Hepatocyte (in vitro differentiated cells): ENCODE results near the gene ITPR3. TPM values are rescaled to one million over a fixed set of nuclear protein-coding genes. Genes with fewer than 3 reads are reported as not detected.

Source experiments
- DNase-seq: peaks from one replicate; pipeline ENCODE4 v3.0.0-alpha.2; 2016; ENCODE audit warnings: low spot score
- H2AFZ ChIP-seq: fragments of 200-600 bp; sonication (generic); 2 replicates; pipeline ENCODE4 v1.6.0; 2016; ENCODE audit warnings: antibody characterized with exemption, mild to moderate bottlenecking
- H3K27ac ChIP-seq: fragments of 200-600 bp; sonication (generic); 2 replicates; pipeline ENCODE4 v1.5.1; 2016; ENCODE audit warnings: mild to moderate bottlenecking
- H3K27me3 ChIP-seq: fragments of 200-600 bp; sonication (generic); 2 replicates; pipeline ENCODE4 v1.6.1; 2016
- H3K36me3 ChIP-seq: fragments of 200-600 bp; sonication (generic); replicated peaks from 2 replicates; pipeline ENCODE4 v1.5.1; 2016; ENCODE audit warnings: low read depth; ENCODE audit not compliant: insufficient read depth
- H3K4me1 ChIP-seq: fragments of 200-600 bp; sonication (generic); 2 replicates; pipeline ENCODE4 v1.5.1; 2016; ENCODE audit warnings: mild to moderate bottlenecking, moderate library complexity; ENCODE audit not compliant: insufficient read depth
- H3K4me2 ChIP-seq: fragments of 200-600 bp; sonication (generic); 2 replicates; pipeline ENCODE4 v1.6.0; 2016
- H3K4me3 ChIP-seq: fragments of 200-600 bp; sonication (generic); 2 replicates; pipeline ENCODE4 v1.5.1; 2016; ENCODE audit warnings: mild to moderate bottlenecking
- H3K79me2 ChIP-seq: fragments of 200-600 bp; sonication (generic); 2 replicates; pipeline ENCODE4 v1.6.0; 2017; ENCODE audit warnings: mild to moderate bottlenecking
- H3K9me2 ChIP-seq: fragments of 200-600 bp; sonication (generic); replicated peaks from 2 replicates; pipeline ENCODE4 v1.6.0; 2017; ENCODE audit warnings: mild to moderate bottlenecking; ENCODE audit not compliant: insufficient read depth
- H3K9me3 ChIP-seq: fragments of 200-600 bp; sonication (generic); 2 replicates; pipeline ENCODE4 v1.5.1; 2016; ENCODE audit warnings: low read depth, mild to moderate bottlenecking
- H4K20me1 ChIP-seq: fragments of 200-600 bp; sonication (generic); 2 replicates; pipeline ENCODE4 v1.6.0; 2016; ENCODE audit warnings: mild to moderate bottlenecking; ENCODE audit not compliant: insufficient read depth, poor library complexity, severe bottlenecking
- EZH2 ChIP-seq: fragments of 200-600 bp; sonication (generic); IDR thresholded peaks from 2 replicates; pipeline ENCODE4 v1.6.1; 2016; ENCODE audit warnings: antibody characterized with exemption, mild to moderate bottlenecking, borderline replicate concordance
- EZH2phosphoT487 ChIP-seq: fragments of 200-600 bp; sonication (generic); IDR thresholded peaks from one replicate; pipeline ENCODE4 v1.6.1; 2018; ENCODE audit warnings: antibody characterized with exemption, mild to moderate bottlenecking, low read depth, moderate library complexity; ENCODE audit not compliant: unreplicated experiment, severe bottlenecking
- WGBS: methylation state at CpG from one replicate; pipeline ENCODE4 v1.1.6; 2016; ENCODE audit warnings: low lambda C conversion rate; ENCODE audit errors: missing lambda C conversion rate; 5-methylcytosine and 5-hydroxymethylcytosine counted together
- polyA plus RNA-seq: library from polyadenylated mRNA; unstranded; fragments of >200 nt; fragmentation: Nextera tagmentation; extraction: Ambion mirVana; gene quantifications from 2 replicates; pipeline ENCODE4 v1.2.1, GENCODE V29; 2016
- total RNA-seq: library from RNA; depleted of rRNA; stranded (reverse); fragments of >200 nt; gene quantifications from 2 replicates; pipeline ENCODE4 v1.2.3, GENCODE V29; 2014
- TF ChIP-seq, protein P1 (sequence below): fragments of 200-600 bp; sonication (generic); IDR thresholded peaks from 2 replicates; pipeline ENCODE4 v1.5.1; 2016; ENCODE audit warnings: antibody characterized with exemption, mild to moderate bottlenecking; ENCODE audit not compliant: poor library complexity

The ITPR3 gene
- total and polyA plus RNA-seq, 2 experiments from 2014 or later = 16.5 to 39.6 TPM

DNA sequence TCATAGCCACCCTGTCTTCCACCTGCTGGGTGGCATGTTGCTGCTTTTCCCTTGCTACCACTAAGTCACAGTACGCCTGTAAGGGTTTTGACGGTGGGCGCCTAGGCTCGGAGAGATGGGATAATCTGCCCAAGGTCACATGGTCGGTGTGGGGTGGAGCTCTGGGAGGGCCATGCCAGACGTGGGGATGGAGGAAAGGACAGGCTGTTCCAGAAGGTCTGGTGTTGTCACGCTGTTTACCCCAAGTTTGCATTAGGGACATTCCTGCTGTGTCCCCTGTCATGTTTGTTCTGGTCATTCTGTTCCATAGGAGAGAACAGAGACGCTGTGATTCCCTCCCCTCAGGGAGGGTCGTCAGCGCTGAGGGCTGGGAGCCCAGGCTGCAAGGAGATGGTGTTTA, 109.5 kb downstream of the ITPR3 start:
- TF ChIP-seq, protein P1, sequence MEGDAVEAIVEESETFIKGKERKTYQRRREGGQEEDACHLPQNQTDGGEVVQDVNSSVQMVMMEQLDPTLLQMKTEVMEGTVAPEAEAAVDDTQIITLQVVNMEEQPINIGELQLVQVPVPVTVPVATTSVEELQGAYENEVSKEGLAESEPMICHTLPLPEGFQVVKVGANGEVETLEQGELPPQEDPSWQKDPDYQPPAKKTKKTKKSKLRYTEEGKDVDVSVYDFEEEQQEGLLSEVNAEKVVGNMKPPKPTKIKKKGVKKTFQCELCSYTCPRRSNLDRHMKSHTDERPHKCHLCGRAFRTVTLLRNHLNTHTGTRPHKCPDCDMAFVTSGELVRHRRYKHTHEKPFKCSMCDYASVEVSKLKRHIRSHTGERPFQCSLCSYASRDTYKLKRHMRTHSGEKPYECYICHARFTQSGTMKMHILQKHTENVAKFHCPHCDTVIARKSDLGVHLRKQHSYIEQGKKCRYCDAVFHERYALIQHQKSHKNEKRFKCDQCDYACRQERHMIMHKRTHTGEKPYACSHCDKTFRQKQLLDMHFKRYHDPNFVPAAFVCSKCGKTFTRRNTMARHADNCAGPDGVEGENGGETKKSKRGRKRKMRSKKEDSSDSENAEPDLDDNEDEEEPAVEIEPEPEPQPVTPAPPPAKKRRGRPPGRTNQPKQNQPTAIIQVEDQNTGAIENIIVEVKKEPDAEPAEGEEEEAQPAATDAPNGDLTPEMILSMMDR = no peak
- TF ChIP-seq EZH2phosphoT487 (no peak), EZH2 (no peak)
- H2AFZ ChIP-seq = no peak overlapping the region
- no peaks in the 10 kb centered on the region for H3K9me2 ChIP-seq
- no peaks in the 10 kb centered on the region for H3K79me2 ChIP-seq
- H3K4me3 ChIP-seq = no peak overlapping the region
- no peaks in the 10 kb centered on the region for H4K20me1 ChIP-seq
- no peak overlapping the region for H3K4me2 ChIP-seq
- H3K9me3 ChIP-seq = no peaks in the 10 kb centered on the region
- WGBS = 69% methylated on average over 10 of the region's 10 CpGs
- no peak overlapping the region for H3K27ac ChIP-seq
- H3K4me1 ChIP-seq = no peaks in the 10 kb centered on the region
- H3K27me3 ChIP-seq = no peaks in the 10 kb centered on the region
- no peaks in the 10 kb centered on the region for H3K36me3 ChIP-seq
- DNase-seq = no peak

GRCh38 chr6:33731035-33731434, 109.9 kb downstream of the ITPR3 start:
- Histone ChIP-seq H2AFZ (no peak overlapping the region), H4K20me1 (no peaks in the 10 kb centered on the region), H3K4me2 (no peak overlapping the region), H3K27me3 (no peaks in the 10 kb centered on the region), H3K4me3 (no peak overlapping the region), H3K4me1 (no peaks in the 10 kb centered on the region), H3K27ac (no peak overlapping the region), H3K9me3 (no peaks in the 10 kb centered on the region), H3K79me2 (no peaks in the 10 kb centered on the region), H3K9me2 (no peaks in the 10 kb centered on the region), H3K36me3 (no peaks in the 10 kb centered on the region)
- no peak for DNase-seq
- TF ChIP-seq, protein P1 = no peak
- no peak for TF ChIP-seq EZH2phosphoT487
- no peak for TF ChIP-seq EZH2
- 78% methylated on average over 7 of the region's 7 CpGs for WGBS

DNA sequence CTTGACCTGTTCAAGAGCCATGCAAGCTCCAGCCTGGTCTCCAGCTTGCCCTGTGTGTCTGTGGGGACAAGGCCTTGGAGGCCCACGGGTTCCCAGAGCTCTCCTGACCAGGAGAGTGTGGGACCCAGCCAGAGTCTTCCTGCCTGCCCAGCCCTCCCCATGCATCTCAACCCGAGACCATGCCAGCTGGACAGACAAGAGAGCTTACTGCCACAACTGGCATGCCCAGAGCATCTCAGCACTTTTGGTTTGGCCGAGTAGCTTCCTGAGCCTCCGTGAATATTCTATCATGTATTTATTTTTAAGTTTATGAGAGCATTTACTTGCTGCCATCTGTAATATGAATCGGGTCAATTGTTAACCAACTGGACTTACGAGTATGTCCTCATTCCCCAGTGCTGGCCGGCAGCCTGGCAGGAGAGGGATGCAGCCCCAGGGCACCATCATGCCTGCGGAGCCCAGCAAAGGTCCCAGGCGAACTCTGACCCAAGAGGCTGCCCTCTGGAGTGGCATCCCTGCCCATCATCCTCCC, 110.7 kb downstream of the ITPR3 start:
- Histone ChIP-seq H3K9me2 (no peaks in the 10 kb centered on the region), H3K36me3 (no peaks in the 10 kb centered on the region), H3K9me3 (no peaks in the 10 kb centered on the region), H3K79me2 (no peaks in the 10 kb centered on the region), H2AFZ (no peak overlapping the region), H3K4me3 (no peak overlapping the region), H3K27me3 (no peaks in the 10 kb centered on the region), H3K27ac (no peak overlapping the region), H3K4me2 (no peak overlapping the region), H4K20me1 (no peaks in the 10 kb centered on the region), H3K4me1 (no peaks in the 10 kb centered on the region)
- TF ChIP-seq, protein P1 = no peak
- TF ChIP-seq EZH2 = no peak
- TF ChIP-seq EZH2phosphoT487 = no peak
- WGBS = 71% methylated on average over 9 of the region's 9 CpGs
- DNase-seq = no peak

DNA sequence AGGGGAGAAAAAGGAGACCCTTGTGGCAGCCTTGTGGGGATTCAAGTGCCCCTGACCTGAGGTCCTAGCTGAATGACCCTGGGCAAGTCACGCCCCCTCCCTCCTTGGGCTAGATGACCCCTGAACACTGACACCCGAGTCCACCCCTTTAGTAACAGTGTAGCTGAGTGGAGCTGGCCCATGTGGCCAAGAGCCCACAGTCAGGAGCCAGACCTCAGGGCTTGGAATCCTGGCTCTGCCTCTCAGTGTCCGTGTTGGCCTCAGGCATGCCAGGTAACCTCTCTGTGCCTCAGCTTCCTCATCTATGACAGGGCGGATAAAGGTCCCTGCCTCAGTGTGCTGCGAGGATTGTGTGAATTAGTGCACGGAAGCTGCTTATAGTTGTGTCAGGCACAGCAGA, 111.3 kb downstream of the ITPR3 start:
- no peaks in the 10 kb centered on the region for H3K4me1 ChIP-seq
- no peak overlapping the region for H3K4me2 ChIP-seq
- no peaks in the 10 kb centered on the region for H3K9me3 ChIP-seq
- no peaks in the 10 kb centered on the region for H4K20me1 ChIP-seq
- H3K79me2 ChIP-seq = no peaks in the 10 kb centered on the region
- no peaks in the 10 kb centered on the region for H3K9me2 ChIP-seq
- H3K36me3 ChIP-seq = no peaks in the 10 kb centered on the region
- H3K27me3 ChIP-seq = no peaks in the 10 kb centered on the region
- no peak overlapping the region for H3K4me3 ChIP-seq
- no peak for DNase-seq
- 87% methylated on average over 6 of the region's 6 CpGs for WGBS
- no peak overlapping the region for H3K27ac ChIP-seq
- TF ChIP-seq EZH2 (no peak), EZH2phosphoT487 (no peak)
- TF ChIP-seq, protein P1 = no peak
- no peak overlapping the region for H2AFZ ChIP-seq
